Stimulated activated CD8-positive, alpha-beta memory T cell treated with anti-CD3 and anti-CD28 coated beads, Interleukin-15, amount 100 ng/mL, for 48 hours (primary cell): Measurements from ENCODE around the gene HSPA1L.

ENCODE experiments used
- DNase-seq, 2 donors: peaks; one replicate each; pipeline ENCODE4 v3.0.0-alpha.2; 2020; ENCODE audit warnings: low read depth in 2 of 2

The HSPA1L gene

DNA sequence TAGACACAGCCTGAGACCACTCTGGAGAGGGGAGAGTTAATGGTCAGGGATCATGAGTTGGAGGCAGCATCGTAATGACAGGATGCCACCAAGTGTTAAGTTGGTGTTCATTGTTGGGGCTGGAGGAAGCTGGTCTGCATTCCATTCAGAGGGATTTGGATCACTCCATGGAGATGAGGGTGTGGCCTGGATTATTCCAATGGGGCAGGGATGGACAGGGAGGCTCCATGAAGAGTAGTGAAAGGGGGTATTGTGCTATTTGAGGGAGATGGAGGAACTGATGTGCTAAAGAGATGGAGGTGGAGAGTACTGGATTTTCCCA, 51.5 kb downstream of the HSPA1L start:
- no peak for DNase-seq

DNA sequence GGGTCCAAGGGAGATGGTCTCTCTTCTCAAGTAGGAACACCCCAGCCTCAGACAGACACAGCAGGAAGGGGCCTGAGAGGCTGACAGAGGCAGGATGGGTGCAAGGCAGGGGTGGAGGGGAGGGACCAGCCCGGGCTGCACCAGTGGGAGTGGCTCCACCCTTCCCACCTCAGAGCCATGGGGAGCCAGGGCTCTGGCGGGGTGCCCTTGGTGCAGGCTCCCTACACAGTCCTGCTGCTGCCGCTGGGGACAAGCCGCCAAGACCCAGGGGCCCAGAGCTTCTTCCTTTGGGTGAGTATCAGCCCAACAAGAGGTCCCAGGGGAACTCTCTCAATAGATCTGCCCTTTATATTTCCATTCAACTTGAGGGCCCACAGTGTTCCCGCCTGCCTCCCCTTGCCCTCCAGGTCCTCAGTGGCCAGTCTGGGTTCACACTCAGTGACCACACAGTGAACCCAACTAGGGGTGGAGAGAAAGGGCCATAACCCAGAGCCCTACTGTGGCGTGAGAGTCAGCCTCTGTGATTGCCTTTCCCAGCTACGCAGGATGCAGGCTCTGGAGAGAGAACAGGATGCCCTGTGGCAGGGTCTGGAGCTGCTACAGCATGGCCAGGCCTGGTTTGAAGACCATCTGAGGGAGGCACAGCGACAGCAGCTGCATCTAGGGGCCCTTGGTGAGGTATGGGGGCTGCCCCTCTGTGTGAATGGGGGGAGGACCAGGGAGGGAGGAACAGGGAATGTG, 52.0 kb downstream of the HSPA1L start:
- DNase-seq, result no peak

- no peak for DNase-seq
Measured at GRCh38 chr6:31762356-31762755, 52.7 kb downstream of the HSPA1L start, which contains the start of gene SAPCD1. TSS of gene SAPCD1 (plus strand) at chr6:31762656. CDS start at chr6:31763055, 399 bp downstream.

- no peak for DNase-seq
Measured at GRCh38 chr6:31761343-31761742, 53.7 kb downstream of the HSPA1L start.

DNA sequence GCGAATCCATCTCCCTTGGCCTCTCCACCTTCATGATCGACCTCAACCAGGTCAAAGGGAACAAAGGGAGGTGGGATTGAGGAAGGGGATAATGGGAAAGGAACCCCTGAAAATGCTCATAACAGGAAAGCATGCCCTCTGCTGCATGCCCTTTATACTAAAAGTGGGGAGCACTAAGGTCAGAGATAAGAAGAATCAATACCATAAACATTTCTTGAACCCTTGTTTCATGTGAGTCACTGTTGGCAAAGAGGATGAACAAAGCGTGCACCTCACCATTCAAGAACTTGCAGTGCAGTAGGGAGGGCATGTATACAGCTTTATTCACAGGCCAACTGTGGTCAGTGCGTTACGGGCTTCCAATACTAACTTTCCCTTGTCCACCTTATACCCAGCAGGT, 54.3 kb downstream of the HSPA1L start:
- DNase-seq, result no peak
